LHCN-M2 (cell line): ENCODE data around the gene D2HGDH. TPM values are rescaled to one million over a fixed set of nuclear protein-coding genes. Genes with fewer than 3 reads are reported as not detected.

Experiments
- total RNA-seq: library from RNA; depleted of rRNA; stranded (reverse); fragments of >200 nt; gene quantifications from 2 replicates; pipeline ENCODE4 v1.2.3, GENCODE V29; 2014; rRNA removed

Gene D2HGDH
- total RNA-seq, 1 experiment from 2014 or later, result 12.7 TPM

Other genes with a start within 250 kb of the D2HGDH start
- 361 and 435 TPM in 2 replicates for gene STK25, start 226.0 kb upstream of the D2HGDH start, total RNA-seq
- gene BOK, start 175.9 kb upstream of the D2HGDH start, total RNA-seq, result 67.3 and 69.6 TPM in 2 replicates
- gene THAP4, start 97.5 kb upstream of the D2HGDH start, total RNA-seq, result 59.4 and 63.5 TPM in 2 replicates
- 68.9 and 99.8 TPM in 2 replicates for gene ATG4B, start 96.9 kb upstream of the D2HGDH start, total RNA-seq
- 108 and 132 TPM in 2 replicates for gene DTYMK, start 47.8 kb upstream of the D2HGDH start, total RNA-seq
- 22.2 and 24.7 TPM in 2 replicates for gene ING5, start 32.6 kb upstream of the D2HGDH start, total RNA-seq
- not detected in 2 replicates for gene GAL3ST2, start 42.2 kb downstream of the D2HGDH start, total RNA-seq
- not detected in 2 replicates for gene NEU4, start 74.6 kb downstream of the D2HGDH start, total RNA-seq
- not detected in 2 replicates for gene PDCD1, start 124.3 kb downstream of the D2HGDH start, total RNA-seq
- not detected in 2 replicates for gene RTP5, start 135.1 kb downstream of the D2HGDH start, total RNA-seq